GM13977 (cell line): ENCODE data around the gene GABRD.

Source experiments
- DNase-seq: peaks from one replicate; pipeline ENCODE4 v3.0.0; 2012; ENCODE audit warnings: low spot score
- in situ Hi-C: fragments of 300-500 bp; cut with MboI; formaldehyde crosslinking; loops from one replicate; pipeline ENCODE4 v1.12.0; 2022; ENCODE audit warnings: low sequenced_read_pairs, low pct_unique_long_range_greater_than_20kb, mixed read lengths, inconsistent platforms; ENCODE audit not compliant: unreplicated experiment
- TF ChIP-seq, protein P1 (sequence below): IDR thresholded peaks from 2 replicates; pipeline ENCODE4 v1.5.1; 2012; ENCODE audit warnings: mild to moderate bottlenecking, control low read depth; ENCODE audit not compliant: insufficient read depth; ENCODE audit errors: extremely low read depth, missing control alignments

GABRD gene

DNA sequence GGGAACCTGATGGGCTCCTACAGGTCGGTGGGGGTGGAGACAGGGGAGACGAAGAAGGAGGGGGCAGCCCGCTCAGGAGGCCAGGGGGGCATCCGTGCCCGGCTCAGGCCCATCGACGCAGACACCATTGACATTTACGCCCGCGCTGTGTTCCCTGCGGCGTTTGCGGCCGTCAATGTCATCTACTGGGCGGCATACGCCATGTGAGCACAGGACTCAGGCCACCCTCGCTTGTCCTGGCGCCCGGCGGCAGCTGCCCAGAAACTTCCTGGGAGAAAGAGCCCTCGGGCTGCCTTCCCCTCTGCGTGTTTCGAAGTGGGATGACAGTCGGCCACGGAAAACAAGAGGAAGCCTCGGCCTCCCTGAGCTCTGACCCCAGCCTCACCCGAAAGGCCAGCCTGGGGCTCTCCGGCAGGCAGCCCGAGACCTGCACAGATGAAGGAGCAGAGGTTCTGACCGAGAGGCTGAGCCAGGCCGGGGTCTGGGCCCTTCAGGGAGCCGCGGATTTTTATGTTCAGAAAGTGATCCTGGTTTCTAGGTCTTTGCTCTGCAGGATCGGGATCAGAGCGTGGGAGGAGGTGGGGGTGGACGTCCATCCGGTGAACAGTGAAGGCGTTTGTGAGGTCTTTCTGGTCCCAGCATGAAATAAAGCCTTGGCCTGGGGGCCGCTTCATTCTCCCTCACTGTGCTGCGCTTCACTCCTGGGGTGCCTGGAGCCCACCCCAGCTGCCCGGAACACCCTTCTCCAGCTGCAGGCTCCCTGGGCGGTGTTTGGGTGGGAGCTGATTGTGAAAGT, 11.1 kb downstream of the GABRD start:
- in situ Hi-C loops: no loop called here
- no peak for DNase-seq
- TF ChIP-seq, protein P1, sequence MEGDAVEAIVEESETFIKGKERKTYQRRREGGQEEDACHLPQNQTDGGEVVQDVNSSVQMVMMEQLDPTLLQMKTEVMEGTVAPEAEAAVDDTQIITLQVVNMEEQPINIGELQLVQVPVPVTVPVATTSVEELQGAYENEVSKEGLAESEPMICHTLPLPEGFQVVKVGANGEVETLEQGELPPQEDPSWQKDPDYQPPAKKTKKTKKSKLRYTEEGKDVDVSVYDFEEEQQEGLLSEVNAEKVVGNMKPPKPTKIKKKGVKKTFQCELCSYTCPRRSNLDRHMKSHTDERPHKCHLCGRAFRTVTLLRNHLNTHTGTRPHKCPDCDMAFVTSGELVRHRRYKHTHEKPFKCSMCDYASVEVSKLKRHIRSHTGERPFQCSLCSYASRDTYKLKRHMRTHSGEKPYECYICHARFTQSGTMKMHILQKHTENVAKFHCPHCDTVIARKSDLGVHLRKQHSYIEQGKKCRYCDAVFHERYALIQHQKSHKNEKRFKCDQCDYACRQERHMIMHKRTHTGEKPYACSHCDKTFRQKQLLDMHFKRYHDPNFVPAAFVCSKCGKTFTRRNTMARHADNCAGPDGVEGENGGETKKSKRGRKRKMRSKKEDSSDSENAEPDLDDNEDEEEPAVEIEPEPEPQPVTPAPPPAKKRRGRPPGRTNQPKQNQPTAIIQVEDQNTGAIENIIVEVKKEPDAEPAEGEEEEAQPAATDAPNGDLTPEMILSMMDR: no peak

DNA sequence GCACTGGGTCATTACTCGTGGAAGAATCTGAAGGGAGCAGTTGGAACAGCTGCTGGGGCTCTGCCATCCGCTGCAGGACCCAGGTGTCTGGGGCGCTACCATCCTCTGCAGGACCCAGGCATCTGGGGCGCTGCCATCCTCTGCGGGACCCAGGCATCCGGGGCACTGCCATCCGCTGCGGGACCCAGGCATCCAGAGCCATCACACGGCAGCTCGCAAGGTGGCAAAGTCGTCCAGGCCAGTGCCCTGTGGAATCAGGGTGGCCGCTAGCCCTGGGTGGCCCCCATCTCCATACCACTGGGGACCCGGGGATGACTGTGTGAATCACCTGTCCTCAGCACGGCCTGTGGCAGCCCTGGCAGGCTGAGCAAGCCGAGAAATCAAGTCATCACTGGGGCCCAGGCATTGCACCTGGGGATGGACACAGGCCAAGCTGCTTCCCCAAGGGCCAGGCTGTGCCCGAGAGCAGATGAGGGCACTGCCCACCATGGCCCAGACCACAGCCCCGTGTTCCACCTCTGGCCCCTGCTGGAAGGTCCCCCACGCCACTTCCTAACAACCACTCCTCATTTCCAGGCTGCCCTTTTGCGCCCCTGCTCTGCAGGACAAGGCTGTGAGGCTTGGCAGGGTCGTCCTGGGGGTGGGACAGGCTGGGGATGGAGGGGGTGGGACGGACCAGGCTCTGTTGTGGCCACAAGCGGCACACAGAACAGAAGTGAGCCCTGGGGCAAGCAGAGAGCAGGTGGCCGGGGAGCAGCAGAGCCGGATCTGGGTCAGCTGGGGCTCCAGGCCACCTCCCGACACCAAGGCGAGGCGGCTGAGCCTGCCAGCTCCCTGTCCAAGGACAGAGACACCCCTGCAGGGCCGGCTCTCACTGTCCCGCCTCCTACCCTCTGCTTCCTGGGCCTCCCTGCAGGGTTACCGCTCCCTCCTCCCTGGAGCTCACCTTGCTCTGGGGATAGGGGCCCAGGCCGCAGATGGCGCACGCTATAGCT, 12.7 kb downstream of the GABRD start:
- TF ChIP-seq, protein P1: no peak
- in situ Hi-C loops: no loop called here
- no peak for DNase-seq

DNA sequence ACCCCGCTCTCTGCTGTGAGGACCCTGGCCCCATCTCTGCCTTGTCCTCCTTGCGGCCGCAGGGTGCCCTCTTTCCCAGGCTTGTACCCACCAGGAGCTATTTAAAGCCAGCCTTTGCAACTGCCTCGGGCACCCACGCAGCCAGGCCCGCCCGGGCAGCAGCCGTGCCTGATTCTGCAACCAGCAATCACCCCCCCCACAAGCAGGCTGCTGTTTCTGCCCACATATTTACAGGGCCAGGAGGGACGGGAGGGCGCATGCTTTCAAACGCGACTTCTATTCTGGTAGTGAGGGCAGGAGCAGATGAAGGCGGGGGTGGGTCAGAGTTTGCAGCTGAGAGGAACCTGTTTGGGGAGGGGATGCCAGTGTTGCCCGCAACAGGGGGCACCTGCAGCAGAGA, 13.6 kb downstream of the GABRD start:
- in situ Hi-C loops: no loop called here
- TF ChIP-seq, protein P1: no peak
- DNase-seq: no peak

DNA sequence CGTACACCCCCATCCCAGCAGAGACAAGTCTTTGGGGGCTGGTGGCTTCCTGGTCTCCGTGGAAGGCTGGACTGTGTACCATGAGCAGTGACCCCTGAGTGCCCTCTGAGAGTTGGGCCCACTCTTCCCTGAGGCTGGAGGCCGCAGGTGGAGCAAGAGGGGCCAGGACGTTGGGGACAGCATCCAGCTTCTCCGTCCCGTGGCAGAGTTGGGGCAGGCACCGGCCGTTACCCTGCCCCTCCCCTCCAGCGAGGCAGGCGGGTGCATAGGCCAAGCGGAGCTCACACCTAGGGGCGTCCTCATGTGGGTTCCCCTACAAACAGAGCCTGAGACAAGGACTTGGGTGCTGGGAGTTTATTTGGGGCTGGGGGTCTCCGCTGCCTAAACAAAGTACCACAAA, 14.0 kb downstream of the GABRD start:
- in situ Hi-C loops: no loop called here
- no peak for DNase-seq
- TF ChIP-seq, protein P1: no peak

DNA sequence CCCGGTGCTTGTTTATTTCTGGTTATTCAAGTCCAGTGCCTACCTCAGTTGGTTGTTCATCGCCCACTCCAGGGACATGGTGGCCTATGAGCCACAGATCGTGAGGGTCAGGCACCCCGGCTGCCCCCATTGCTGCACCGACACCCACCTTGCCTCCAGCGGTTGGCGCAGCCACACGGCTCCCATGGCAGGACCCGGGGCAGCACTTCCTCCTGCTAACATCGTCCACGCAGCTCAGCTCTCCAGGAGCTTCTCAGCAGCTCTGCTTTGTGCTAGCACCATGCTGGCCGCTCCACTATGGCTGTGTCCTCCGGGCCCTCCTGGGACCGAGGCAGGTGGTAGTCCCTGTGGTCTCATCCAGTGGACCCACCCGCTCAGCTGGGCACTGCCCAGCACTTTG, 17.1 kb downstream of the GABRD start:
- in situ Hi-C loops: no loop called here
- TF ChIP-seq, protein P1: no peak
- DNase-seq: no peak

DNA sequence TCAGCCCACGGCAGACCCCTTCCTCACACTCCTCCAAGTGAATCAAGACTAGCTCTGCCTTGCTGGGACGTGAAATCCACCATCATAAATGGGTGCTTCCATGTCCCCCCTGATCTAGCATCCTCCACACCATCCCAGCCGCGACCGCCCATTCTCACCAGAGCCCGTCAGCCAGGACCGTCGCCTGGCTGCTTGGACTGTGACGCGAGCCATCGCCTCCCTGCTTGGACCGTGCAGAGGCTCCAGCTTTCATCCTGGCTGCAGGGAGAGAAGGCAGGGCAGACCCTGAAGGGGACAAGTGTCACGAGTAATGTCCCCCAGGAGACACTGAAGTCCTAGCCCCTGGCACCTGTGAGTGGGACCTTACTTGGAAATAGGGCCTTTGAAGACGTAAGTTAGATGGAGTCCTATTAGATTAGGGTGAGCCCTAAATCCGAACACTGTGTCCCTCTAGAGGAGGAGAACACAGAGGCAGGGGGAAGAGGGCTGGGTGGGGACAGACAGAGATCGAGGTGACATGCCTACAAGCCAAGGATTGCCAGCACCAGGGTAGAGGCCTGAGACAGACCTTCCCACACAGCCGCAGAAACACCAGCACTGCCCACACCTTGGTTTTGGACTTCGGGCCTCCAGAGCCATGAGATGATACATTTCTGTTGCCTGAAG, 18.3 kb downstream of the GABRD start:
- in situ Hi-C loops: no loop called here
- TF ChIP-seq, protein P1: no peak
- no peak for DNase-seq
